Stimulated activated CD4-positive, alpha-beta T cell treated with anti-CD3 and anti-CD28 coated beads, Interleukin-15, amount 100 ng/mL, for 1 hour (primary cell): Measurements from ENCODE around the gene SERAC1.
A peak's percentile ranks its signal among the peaks of the same experiment; 100 is the strongest.
"Not testable (repeated sequence)": the region's sequence is repeated elsewhere in the genome, so short reads cannot be mapped to it uniquely, and the experiment has no call there.

ENCODE experiments used
- DNase-seq, 2 donors: peaks; one replicate each; pipeline ENCODE4 v3.0.0-alpha.2; 2020; ENCODE audit warnings: low read depth in 1 of 2, low spot score in 1 of 2

Gene SERAC1

DNA sequence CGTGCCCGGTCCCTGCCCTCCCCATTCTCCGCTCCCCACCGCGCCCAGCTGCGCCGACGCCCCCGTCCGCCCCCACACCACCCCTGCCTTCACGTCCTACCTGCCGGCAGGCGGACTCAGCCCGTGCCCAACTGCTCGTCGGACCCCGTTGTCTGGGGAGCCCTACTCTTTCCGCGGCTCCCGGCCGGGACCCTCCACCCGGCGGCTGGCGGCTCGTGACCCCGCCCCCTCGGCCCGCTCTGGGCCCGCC, at the start of gene SERAC1:
Gene SERAC1, minus strand, starts transcription at position 223 of the 250 bp plus-strand sequence. CDS start 9,899 bp downstream, outside the sequence.
- no peak for DNase-seq

DNA sequence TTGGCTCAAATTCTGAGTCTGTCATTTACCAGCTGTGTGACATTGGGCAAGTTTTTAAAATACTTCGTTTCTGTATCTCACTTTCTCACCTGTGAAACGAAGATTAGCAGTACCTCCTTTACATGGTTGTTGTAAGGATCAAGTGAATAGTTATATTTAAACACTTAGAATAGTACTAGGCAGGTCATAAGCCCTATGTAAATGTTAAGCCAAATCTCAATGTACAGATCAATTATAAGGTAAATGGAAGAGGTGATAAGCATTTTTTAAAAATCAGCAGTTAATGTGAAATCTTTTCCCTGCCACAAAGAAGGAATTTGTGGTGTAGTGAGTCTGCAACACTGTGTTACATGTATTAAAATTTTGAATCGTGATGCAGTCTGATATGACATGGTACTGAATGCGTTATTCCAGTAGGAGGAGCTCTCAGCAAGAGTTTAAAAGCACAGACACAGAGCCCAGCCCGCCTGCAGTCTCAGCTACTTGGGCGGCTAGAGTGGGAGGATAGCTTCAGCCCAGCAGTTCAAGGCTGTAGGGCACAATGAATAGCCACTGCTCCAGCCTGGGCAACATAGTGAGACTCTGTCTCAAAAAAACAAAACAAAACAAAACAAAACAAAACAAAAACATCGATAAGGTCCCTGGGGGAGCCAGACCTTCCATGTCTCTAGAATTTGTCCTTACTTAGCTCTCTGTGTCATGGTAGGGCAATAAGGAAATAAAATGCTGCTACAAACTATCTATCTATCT, 46.0 kb upstream of the SERAC1 start:
- peak in 1 of 2 donors; percentile 18 for DNase-seq

DNA sequence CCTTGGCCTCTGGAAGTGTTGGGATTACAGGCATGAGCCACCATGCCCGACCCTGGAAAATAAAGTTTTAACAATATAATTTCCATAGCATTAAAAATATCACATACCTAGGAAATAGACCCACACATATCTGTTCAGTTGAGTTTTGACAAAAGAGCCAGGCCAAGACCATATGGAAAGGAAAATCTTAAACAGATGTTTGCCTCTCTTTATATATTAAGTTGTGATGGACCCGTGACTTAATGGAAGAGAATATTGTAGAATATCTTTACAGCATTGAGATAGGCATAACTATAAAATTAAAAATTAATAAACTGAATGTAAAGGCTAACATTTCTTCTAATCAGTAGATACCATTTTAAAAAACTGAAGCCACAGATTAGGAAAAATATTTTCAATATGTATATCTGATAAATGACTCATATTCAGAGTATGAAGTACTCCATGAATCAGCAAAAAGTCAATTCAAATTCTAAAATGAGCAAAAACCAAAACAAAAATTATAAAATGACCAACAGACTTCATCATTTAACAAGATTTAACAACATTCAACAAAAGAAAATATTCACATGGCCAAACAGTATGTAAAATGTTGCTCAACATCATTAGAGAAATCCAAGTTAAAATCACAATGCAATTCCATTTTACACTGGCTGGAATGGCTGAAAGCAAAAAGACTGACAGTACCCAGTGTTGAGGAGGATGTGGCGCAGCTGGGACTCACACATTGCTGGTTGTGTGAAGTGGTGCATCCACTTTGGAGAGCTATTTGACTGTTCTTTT, 43.4 kb upstream of the SERAC1 start:
- DNase-seq, result no peak

DNA sequence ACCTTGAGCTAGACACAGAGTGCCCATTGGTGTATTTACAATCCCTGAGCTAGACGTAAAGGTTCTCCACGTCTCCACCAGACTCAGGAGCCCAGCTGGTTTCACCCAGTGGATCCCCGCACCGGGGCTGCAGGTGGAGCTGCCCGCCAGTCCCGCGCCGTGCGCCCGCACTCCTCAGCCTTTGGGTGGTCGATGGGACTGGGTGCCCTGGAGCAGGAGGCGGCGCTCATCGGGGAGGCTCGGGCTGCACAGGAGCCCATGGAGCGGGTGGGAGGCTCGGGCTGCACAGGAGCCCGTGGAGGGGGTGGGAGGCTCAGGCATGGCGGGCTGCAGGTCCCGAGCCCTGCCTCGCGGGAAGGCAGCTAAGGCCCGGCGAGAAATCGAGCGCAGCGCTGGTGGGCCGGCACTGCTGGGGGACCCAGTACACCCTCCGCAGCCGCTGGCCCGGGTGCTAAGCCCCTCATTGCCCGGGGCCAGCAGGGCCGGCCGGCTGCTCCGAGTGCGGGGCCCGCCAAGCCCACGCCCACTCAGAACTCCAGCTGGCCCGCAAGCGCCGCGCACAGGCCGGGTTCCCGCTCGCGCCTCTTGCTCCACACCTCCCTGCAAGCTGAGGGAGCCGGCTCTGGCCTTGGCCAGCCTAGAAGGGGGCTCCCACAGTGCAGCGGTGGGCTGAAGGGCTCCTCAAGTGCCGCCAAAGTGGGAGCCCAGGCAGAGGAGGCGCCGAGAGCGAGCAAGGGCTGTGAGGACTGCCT, 41.7 kb upstream of the SERAC1 start:
- not testable (repeated sequence) for DNase-seq

- not testable (repeated sequence) for DNase-seq
Measured at GRCh38 chr6:158208226-158209030, 40.4 kb upstream of the SERAC1 start.

- no peak for DNase-seq
Measured at GRCh38 chr6:158207422-158207788, 39.3 kb upstream of the SERAC1 start.

DNA sequence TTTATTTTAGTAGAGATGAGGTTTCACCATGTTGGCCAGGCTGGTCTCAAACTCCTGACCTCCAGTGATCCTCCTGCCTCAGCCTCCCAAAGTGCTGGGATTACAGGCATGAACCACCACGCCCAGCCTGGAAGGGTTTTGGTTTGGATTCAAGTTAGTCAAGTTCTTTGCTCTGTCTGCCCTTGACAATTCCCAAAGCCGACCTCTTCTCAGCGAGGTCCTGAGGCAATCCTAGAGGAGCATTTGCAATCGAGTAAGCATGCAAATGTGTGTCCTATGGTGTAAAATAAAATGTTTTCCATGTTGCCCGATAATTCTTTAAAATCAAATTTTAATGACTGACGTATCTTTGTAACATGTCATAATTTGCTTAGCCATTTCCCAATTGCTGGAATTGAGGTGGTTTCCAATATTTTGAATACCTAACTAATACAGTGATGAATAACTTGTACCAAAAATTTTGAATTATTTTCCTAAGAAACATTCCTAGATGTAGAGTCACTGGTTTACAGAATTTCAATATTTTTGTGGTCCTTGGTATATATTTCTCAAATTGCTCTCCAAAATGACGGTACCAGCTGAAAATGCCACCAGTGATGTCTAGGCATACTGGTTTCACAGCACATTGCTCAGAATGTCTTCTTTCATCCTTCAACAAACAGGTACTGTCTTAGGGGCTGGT, 38.8 kb upstream of the SERAC1 start:
- no peak for DNase-seq

- no peak for DNase-seq
Measured at GRCh38 chr6:158205169-158205944, 37.3 kb upstream of the SERAC1 start.

DNA sequence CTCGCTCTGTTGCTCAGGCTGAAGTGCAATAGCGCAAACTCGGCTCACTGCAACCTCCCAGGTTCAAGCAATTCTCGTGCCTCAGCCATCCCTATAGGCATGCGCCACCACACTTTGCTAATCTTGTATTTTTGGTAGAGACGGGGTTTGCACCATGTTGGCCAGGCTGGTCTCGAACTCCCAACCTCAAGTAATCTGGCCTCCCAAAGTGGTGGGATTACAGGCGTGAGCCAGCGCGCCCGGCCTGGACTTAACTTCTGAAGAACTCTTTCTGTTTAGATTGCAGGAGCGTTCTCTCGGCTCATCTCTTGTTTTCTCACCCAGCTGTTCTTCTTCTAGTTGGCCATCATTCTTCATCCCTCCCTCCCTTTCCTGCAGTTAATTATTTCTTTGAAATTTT, 30.4 kb upstream of the SERAC1 start:
- no peak for DNase-seq

DNA sequence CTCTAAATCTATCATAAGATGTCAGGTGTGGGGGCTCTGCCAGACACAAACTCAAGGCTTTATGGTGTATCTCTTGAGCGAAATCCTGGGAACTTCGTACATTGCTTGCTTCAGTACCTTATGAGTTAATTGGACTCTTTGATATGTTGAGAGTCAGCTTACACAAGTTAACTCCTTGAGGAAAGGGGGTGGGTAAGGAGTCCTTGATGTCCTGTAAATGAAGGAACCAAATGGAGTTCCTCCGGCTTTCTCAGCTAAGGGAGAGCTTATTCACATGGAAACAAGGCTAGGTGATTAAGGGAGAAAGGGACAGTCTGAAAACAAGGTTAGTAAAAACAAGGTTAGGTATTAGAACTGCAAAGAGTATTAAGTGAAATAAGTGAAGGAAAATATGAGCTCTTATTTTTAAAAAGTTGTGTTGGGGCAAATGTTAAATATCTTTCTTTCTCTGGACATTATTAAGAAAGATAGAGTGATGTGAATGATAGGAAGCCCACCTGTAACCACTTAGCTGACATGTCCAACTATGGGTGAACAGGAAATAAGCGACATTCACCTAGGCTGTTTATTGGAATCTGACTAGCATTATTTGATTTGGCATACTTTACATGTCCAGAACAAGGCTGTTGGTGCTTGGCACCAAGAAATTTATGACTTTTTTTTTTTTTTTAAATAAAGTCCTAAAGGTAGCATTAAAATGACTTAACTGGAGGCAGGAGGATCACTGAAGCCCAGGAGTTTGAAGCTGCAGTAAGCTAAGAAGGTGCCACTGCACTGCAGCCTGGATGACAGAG, 26.6 kb upstream of the SERAC1 start:
- no peak for DNase-seq

DNA sequence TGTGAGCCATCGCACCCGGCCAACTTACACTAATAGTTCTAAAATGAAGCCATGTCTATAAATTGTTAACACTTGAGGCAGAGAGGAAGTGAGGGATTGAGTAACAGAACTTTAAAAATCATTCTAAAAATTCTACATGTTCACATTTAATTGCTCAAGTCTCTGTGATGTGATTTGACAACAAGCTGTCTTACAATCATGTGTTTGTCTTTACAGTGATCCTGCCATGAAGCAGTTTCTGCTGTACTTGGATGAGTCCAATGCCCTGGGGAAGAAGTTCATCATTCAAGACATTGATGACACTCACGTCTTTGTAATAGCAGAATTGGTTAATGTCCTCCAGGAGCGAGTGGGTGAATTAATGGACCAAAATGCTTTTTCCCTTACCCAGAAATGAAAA, 23.7 kb upstream of the SERAC1 start:
- no peak for DNase-seq

DNA sequence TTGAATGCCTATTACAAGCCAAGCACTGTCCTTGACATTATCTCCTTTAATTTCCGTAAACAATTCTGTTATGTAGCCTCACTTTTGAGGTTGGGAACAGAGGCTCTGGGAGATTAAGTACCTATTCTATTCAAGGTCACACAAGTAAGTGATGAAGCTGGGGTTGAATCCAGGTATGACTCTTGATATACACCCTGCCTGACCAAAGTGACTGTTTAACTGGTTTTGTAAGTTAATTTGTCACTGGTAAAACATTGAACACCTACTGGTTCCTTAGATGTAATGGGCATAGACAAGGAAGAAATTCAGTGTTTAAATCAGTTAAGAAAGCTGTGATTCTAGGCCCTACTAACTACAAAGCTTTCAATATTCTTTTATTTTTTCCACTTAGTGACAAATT, 23.0 kb upstream of the SERAC1 start:
- no peak for DNase-seq

GRCh38 chr6:158188591-158188990, 20.5 kb upstream of the SERAC1 start:
- no peak for DNase-seq

- no peak for DNase-seq
Measured at GRCh38 chr6:158185729-158186456, 17.8 kb upstream of the SERAC1 start.

- no peak for DNase-seq
Measured at GRCh38 chr6:158184608-158185007, 16.5 kb upstream of the SERAC1 start.

DNA sequence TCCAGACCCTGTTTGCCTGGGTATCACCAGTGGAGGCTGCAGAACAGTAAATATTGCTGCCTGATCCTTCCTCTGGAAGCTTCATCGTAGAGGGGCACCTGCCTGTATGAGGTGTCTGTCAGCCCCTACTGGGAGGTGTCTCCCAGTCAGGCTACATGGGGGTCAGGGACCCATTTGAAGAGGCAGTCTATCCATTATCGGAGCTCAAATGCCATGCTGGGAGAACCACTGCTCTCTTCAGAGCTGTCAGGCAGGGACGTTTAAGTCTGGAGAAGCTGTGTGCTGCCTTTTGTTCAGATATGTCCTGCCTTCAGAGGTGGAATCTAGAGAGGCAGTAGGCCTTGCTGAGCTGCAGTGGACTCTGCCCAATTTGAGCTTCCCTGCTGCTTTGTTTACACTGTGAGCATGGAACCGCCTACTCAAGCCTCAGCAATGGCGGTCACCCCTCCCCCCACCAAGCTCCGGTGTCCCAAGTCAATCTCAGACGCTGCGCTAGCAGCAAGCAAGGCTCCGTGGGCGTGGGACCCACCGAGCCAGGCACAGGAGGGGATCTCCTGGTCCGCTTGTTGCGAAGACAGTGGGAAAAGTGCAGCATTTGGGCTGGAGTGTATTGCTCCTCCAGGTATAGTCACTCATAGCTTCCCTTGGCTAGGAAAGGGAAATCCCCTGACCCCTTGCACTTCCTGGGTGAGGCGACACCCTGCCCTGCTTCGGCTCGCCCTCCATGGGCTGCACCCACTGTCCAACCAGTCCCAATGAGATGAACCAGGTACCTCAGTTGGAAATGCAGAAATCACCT, 15.3 kb upstream of the SERAC1 start:
- not testable (repeated sequence) for DNase-seq

GRCh38 chr6:158177712-158178111, 9.7 kb upstream of the SERAC1 start:
- not testable (repeated sequence) for DNase-seq

DNA sequence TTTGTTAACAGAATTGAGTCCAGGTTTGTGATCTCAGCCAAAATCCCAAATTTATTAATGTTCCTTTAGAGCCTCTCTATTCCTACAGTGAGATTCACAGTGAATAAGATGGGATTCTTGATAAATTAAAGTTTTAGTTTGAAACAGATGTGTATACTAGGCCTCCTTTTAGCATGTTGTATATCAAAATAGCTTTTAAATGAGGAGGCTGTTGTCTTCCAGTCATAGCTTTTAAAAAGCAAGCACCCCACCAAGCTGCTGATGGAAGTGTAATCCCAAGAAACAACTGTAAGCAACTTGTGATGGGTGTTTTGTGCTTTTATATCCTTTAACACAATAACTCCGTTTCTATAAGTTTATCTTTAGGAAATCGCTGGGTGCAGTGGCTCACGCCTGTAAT, 7.0 kb upstream of the SERAC1 start:
- no peak for DNase-seq
